ENCODE measurements around the gene ITPR2.

ITPR2 gene

DNA sequence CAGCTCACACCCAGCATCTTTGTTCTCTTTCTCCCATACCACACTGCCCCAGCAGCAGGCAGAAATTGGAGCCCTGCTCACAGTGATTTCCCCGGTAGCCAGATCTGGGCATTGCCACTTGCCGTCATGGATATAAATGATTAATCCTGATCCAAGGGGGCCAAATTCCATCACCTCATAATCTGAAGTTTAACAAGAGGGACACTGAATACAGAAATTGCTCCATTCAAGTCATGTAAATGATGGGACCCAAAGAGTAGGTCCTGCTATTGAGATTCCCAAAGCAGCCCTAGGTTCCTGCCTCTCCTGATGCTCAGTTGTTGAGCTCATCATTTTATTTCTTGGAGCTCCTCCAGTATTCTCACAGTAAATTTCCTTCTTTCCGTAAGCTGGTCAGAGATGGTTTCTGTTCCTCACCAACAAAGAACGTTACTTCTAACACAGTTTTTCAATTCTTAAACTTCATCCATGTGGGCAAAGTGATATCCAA lies 11.7 kb downstream of the ITPR2 start:
- no peak for FAIRE-seq

DNA sequence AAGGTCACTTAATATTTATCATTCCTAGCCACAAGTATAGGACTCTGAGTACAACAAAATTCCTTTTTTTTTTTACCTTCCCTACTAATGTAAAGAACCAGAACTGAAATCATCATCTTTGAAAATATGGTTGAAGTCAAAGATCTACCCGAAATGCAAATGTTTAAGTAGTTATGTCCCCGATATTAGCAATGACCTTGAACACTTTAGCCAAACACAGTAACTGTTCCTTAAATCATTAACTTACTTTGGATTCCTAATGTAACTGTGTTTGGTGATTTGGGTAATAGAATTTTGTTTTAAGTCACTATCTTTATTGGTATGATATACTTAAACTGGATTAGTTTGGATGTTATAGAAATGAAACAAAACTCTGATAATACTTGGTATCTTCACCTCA lies 14.4 kb downstream of the ITPR2 start:
- no peak for FAIRE-seq

DNA sequence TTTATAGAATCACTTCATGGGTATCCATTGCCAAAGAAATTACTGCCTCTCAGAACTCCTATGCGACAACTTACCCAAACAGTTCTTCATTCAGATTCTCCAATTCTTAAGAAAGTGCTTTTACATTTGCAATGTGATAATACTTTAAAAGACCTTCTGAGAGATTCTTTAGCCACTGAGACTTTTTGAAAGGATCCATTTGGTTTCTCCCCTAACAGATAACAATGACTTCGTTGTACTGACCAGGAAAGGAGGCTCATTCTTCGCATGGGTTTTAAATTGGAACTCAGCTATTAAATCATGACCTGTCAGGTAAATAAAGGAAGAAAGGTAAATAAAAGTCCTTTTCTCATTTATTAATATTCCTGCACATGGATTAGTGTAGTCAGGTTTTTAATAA lies 14.8 kb downstream of the ITPR2 start:
- FAIRE-seq, result no peak

DNA sequence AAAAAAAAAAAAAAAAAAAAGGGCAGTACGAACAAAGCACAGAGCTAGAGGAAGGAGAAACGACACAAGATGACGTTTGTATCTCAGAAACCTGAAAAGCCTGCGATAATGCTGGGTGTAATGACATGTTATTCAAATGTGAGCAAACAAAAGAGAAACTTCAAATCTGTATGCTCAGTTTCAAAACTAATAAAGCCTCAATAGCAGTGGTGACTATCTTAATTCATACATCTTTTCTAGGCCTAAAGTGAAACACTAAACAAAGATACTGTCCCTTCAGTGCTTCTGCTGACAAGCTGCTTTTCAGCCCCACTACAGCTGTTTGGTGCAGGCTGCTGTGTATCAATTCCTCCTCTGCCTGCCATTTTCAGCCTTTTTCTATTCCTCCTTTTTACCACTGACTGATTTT lies 15.8 kb downstream of the ITPR2 start:
- FAIRE-seq, result no peak

DNA sequence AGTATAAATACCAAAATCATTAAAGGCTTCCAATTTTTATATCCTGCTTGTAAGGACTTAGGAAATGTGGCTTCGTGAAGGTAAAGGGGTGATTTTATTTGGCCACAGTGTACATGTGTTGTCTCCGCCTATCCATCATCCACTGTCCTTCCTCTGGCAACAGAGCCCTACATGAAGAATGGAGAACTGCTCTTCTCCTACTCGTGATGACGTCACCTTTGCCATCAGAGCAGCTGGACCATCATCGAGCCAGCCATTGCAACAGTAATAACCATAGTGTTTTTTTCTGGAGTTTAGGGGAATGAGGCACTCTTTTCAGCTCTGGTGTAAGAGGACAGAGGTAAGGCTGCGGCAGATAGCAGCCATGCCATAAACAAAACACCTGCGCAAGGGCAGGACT lies 19.2 kb downstream of the ITPR2 start:
- FAIRE-seq, result no peak

DNA sequence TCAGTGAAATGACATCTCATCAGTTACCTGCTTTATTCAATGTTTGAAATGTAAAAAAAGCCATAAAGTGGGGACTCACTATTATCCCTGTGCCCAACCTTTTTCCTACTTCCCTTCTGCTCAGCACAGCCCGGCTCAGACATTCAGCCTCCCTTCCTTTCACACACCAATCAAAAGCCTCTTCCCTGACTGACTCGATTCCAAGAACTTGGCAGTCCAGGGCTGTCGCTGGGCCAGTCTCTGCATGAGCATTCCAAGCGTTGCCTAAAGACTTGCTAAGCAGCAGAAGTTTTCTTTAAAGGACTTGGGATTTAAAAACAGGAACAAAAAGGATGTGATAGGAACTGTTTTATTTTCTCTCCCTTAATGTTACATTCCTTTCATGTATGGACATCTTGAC lies 22.7 kb downstream of the ITPR2 start:
- no peak for FAIRE-seq

DNA sequence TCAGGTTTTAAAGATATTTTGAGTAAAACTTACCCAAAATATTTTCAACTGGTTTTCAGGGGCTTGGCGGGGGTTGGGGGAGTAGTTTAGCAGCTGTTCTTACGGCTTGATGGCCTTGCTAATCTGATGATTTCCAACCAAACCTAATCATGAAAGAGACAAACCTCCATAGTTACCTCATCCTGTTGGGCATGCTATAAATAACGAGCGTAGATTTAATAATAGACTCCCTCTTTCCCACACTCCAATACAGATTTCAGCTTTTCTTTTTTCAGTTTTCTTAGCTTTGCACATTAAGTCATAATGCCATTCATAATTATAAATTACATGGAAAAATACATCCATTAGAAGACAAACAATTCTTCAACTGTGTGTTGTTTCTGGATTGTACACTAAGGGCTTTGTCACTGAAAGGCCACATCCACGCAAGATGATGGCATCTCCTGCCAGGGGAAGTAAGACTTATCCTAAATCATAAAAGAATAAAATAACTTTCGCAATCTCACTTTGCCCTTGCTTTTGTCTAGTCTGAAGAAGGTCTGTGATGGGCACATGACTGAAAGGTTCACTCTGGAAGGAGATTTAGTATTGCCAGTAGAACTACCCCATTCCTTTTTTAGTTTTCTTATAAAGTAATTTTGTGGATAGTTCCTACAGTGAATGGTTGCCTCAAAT lies 23.2 kb downstream of the ITPR2 start:
- FAIRE-seq, result no peak

DNA sequence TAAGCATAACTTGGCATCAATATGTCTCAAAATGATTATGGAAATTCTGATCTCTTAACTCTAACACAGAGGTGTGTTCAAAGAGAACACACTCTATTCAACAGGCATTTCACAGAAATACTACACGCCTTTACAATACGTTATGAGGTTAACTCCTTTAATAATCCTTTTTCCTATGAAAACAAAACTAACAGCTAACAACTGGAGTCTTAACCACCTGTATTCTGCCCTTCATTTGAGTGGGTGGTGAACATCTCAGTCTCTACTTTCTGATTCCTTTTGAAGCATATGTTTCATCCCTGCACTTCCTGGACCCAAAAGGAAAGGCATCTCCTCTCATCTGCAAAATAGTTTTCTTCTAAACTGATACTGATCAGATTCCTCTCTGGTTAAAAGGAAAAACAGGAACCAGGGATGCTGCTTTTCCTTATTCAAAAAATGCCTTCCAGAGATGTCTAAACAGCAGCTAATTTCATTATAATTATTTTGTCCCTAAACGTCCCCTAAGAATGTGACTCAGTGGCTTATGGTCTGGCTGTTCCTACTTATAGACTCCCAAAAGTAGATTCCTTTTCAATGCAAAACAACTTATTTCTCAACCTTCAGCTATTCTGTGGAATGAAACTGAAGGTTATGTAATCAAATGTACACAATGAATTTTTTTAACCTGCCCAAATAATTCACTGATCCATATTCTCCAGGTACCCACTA lies 24.1 kb downstream of the ITPR2 start:
- no peak for FAIRE-seq

DNA sequence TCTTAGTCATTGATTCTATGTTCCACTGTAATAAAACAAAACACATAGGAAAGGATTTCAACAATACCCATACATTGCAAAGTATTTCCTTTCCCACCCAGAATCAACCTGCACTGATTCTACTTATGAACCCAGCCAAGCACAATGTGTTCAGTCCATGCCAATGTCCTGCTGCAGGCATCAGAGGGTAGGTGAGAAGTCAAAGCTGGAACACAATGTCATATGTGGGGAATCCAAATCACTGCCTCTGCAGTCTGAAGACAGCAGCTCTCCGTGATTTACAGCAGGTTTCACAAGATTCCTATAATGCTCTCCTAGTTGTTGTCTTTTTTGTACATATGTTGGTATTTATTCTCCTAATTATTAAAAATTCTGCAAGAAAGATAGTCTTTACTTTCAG lies 25.7 kb downstream of the ITPR2 start:
- no peak for FAIRE-seq

DNA sequence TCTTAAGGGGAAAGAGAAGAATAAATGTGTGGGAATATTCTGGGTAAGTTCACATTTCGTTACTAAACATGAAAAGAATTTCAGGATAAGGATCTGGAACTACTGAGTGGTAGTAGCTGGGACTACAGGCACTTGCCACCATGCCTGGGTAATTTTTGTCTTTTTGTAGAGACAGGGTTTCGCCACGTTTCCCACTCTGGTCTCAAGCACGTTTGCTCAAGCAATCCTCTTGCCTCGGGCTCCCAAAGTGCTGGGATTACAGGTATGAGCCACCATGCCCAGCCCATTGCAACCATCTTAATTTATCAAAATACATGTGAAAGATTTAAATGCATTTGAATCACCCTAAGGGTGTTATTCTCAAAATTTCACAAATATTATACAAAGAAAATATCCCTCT lies 26.4 kb downstream of the ITPR2 start:
- FAIRE-seq, result no peak

DNA sequence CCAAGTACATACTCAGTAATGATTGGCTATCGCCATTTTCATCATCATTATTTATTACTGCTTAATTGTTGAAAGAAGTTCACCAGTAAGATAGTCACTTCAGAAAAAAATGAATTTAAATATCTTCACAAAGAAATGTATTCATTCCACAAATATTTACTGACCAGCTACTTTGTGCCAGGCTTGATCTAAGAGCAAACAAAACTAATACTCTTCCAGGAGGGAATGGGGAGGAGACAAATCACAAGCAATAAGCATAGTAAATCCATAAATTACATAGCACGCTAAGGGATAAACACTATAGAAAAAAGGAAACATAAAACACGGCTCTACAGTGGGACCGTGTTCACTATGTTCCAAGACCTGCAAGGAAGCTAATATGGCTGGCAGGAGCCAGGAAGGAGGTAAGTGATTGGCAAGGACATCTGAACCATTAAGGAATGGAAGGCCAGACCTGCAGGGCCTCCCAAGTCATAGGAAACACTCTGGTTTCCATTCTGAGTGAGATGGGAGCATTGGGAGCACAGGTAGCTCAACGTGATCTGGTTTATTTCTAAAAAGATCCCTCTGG lies 27.5 kb downstream of the ITPR2 start:
- no peak for FAIRE-seq

DNA sequence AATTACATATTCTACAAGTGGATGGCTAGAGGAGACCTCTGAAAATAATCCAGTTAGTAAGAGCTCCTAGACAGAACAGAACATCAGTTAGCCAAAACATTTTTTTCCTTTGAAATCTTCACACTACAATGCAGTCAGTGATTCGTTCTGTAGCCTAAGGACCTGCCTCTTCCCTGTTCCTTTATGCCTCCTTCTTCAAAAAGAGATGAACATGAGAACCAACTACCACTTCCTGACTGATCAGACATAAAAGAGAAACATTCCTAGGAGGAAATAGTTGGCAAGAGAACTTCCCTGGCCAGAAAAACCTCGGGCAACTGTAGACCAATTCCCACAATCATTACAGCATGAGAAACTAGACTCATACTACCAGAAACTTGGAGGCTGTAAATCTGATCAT lies 29.4 kb downstream of the ITPR2 start:
- FAIRE-seq, result no peak

DNA sequence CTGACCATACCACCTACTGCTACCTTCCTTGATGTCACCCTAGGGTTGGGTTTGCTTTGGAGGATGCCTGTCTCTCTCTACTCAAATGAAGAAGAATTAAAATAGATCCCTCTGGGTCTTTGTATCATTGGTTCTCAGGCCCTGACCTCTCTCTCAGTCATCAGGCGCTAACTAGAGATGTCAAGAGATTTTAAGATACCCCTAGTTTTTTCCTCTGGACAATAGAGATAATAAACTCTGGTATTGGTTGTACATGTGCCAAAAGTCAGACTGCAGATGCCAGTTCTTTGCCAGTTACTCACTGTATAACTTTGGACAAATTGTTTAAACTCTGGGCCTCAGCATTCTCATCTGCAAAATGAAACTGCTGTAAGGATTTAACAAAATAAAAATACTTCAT lies 31.5 kb downstream of the ITPR2 start:
- no peak for FAIRE-seq

DNA sequence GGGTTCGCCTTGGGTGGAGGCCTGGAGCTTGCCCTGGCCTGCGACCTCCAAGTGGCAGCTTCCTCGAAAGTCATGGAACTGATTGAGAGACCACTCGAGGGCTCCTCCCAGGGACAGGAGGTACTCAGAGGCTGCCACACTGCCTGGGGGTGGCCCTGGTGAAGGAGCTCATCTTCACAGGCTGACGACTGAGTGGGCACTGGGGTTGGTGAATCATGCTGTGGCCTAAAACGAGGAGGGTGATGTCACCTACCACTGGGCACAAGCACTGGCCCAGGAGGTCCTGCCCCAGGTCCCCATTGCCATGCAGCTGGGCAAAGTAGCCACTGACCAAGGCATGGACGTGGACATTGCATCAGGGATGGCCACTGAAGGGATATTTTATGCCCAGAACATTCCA lies 32.1 kb downstream of the ITPR2 start:
- no peak for FAIRE-seq

DNA sequence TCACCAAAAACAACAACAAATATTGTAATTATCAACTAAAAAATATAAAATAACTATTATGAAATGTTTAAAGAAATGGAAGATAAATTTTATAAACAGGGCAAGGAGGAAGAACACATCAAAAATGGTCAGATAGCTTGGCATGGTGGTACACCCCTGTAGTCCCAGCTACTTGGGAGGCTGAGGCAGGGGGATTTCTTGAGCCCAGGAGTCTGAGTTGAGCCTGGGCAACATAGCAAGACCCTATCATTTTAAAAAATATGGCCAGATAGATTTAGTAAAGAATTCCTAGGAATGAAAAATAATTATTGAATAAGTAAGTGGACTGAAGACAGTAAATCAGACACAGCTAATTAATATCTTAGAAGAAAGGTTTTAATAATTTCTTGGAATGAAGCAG lies 32.6 kb downstream of the ITPR2 start:
- FAIRE-seq, result no peak

DNA sequence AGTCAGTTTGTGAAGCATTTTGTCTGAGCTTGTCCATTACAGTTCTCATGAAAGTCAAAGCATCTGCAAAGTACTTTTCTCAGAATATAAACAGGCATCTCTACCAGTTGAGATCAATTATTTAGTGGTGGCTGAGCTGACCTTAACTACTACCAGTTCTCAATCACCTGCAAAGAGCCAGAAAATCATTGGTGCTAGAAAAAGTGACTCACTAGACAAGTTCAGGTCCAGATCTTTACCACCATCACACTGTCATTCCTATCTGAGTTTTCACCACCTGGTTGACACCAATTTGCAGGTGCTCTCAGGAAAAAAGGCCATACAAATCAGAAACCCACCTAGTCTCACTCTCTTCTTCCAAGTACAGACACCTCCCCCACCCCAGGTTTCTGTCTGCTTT lies 33.3 kb downstream of the ITPR2 start:
- FAIRE-seq, result no peak

DNA sequence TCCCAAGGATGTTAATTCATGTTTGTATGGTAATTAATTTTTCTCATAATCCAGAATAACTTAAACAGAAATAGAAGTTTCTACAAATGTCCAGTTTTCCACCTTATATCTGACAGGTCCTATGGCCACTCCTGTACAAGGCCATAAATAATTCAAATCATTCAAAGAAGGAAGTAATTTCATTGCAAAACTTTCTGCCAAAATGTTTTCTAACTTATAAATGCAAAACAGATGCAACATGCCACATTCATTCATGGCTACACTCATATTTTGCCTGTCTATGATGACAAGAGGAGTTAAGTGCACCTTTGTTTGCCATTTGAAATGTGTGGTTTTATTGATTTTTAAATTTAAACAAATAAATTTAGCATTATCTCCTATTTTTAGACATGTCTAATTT lies 34.4 kb downstream of the ITPR2 start:
- no peak for FAIRE-seq

DNA sequence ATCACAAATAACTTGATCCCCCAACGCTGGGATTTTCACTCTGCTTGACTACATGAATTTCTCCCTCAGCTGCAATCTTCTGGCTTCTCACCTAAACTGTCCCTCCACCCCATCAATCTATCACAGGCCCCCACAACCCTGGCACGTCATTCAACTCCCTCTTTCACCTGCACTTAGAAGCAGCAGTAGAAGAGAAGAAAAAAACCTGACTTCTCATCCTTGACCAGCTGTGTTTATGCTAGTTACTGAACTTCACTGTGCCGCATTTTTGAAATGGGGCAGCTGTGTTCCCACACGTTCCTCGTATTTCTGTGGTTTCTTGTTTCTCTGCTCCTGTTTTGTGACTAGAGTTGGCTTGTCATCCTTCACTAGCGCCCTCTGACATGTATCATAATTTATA lies 35.0 kb downstream of the ITPR2 start:
- FAIRE-seq, result no peak

DNA sequence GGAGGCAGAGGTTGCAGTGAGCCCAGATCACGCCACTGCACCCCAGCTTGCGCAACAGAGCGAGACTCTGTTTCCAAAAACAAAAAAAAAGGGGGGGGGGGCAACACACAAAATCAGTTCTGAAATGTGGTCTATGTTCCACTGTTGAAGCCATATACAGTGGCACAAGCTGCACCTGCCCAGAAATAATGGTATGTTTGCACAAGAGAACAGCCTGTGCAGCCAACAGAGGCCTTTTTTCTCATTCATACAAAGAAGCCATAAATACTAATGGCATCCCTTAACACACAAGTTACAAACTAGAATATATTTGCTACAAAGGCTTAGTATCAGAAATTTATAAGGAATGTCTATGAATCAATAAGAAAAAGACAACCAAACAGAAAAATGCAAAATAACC lies 37.1 kb downstream of the ITPR2 start:
- FAIRE-seq, result no peak

DNA sequence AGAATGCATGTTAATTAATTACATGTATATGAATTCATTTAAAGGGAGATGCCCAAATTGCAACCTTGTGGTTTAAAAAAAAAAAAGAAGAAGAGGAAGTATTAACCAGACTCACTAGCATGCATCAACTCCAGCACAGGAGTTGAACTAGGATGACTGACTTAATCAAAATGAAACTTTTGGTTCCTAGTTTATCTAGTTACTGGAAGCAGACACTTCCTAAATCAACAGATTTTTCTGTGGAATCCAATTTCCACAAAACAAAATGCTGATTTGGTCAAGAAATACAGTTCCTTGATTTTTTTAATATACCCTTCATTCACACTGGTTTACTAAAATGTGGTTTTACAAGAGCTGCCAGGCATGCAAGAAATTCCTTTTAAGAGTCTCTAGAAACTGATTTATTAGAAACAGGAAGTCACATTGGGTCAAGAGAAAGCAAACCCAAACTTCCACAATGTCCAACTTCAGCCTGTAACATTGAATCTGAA lies 41.6 kb downstream of the ITPR2 start:
- no peak for FAIRE-seq

DNA sequence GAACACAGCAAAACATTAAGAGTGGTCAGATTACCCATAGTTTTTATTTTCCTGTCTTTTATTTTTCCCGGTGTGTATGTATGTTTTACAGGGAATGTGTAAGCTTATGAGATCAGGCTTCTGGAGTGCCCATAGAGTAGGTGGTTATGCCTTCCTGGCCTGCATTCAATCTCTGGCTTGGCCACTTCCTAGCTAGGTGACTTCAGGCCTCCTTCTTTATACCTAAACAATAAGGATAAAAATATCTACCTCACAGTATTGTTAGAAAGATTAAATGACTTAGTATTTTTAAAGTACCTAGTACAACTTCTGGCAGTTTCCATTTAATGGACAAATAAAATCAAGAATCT lies 42.4 kb downstream of the ITPR2 start:
- FAIRE-seq, result no peak

DNA sequence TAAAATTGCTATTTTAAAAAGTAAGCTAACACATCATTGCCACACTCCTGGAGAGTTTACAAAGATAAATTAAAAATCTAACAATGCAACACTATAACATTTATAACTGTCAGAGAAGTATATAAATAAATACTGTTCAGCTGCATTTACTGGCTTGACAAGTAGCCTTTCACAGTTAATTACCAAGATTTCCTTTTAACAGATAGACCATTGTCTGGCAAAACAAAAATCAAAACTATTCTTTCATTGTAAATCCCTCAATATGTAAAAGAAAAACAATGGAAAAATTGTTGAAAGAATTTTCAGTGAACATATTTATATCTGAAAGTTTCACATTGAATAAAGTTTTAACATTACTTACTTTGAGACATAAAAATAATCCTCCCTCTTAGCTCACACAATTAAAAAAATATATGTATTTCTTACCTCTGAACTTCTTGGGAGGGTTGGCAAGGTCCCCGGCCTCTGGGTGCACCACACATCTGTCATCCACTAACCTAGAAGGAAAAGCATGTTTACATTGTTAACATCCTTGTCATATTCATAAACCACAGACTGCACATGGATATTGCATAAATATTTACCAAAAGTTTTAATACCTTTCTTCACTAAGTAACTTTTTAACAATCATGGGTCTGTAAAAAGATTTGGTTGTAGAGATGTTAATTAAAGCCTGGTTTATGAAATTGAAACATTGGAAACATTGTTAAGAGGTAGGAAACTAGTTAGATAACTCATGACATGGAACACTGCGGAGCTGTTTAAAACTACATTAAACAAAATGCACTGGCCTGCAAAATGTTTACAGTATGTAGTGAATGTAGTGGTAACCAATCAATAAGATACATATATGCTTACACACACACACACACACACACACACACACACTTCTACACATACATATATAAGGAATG lies 43.0 kb downstream of the ITPR2 start:
- FAIRE-seq, result no peak

DNA sequence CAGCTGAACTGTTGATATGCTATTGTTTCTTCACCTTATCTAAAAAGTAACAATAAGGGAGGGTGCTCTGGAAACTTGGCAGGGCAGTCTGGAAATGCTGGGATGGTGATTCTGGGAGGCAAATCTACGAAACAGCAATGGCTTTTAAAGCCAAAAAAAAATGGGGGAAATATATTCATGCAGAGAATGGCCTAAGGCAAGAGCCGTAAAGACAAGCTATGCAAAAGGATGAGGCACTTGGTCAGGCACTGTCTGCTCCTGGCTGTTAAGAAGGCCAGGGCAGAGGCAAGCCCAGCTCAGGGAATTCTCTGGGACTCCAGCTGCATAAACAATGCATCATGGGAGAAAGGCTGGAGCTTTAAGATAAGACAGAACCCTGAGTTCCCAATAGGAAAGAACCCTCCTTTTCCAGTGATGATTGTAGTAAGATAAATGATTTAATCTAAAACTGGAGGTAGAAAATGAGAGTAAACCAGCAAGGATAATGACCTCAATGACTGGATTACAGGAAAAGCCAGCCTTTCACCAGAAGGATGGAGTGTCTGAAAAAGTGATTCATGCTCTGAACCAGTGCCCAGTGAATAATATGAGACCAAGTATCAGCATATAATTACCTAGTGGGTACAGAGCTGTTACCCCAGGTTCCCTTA lies 46.0 kb downstream of the ITPR2 start:
- FAIRE-seq, result no peak

Data from TTC549 (cell line).